Esophagus squamous epithelium (tissue), 4 donors: ENCODE results near the gene CCL3.

ENCODE experiments used
- CTCF ChIP-seq, 6 experiments: fragments of 450-650 bp in 4 of 6; fragments of 200-600 bp in 2 of 6; sonication (generic) in 2 of 6; IDR thresholded peaks; one replicate each; pipeline ENCODE4 v1.5.1; 2016 to 2019; ENCODE audit warnings: antibody characterized with exemption in 6 of 6, mild to moderate bottlenecking in 4 of 6, moderate library complexity in 4 of 6
- POLR2A ChIP-seq, 4 donors: fragments of 450-650 bp; IDR thresholded peaks; one replicate each; pipeline ENCODE4 v1.6.1; 2017; ENCODE audit warnings: antibody characterized with exemption in 4 of 4, mild to moderate bottlenecking in 4 of 4, moderate library complexity in 3 of 4

- no peak for TF ChIP-seq POLR2A (IDR thresholded peaks at IDR 0.05)
- no peak for TF ChIP-seq CTCF (IDR thresholded peaks at IDR 0.05)
Observed at GRCh38 chr17:36107660-36108059, 17.7 kb upstream of the CCL3 start.
